Adrenal gland (tissue), 12 donors: Measurements from ENCODE around the gene CEP128. TPM values are rescaled to one million over a fixed set of nuclear protein-coding genes. Genes with fewer than 3 reads are reported as not detected.

Experiments used
- DNase-seq, 7 donors: peaks; one replicate each; pipeline ENCODE4 v3.0.0-alpha.2; 2019 to 2020
- H3K27ac ChIP-seq, 5 donors: fragments of 200-600 bp; sonication (generic) in 4 of 5; 1 replicate in 3 of 5; 2 replicates in 2 of 5; pipeline versions ENCODE4 v1.5.1 to v1.8.0; 2016 to 2020; ENCODE audit warnings: mild to moderate bottlenecking in 1 of 5
- H3K27me3 ChIP-seq: fragments of 200-600 bp; 2 replicates; pipeline ENCODE4 v1.8.0; 2021
- H3K36me3 ChIP-seq, 2 donors: fragments of 200-600 bp; replicated peaks in 1 of 2; 1 replicate in 1 of 2; 2 replicates in 1 of 2; pipeline versions ENCODE4 v1.5.1 to v1.8.0; 2018 to 2022
- H3K4me1 ChIP-seq, 2 donors: fragments of 200-600 bp; replicated peaks in 1 of 2; 1 replicate in 1 of 2; 2 replicates in 1 of 2; pipeline versions ENCODE4 v1.5.1 to v1.8.0; 2018 to 2021
- H3K4me3 ChIP-seq, 4 donors: fragments of 200-600 bp; sonication (generic) in 3 of 4; one replicate each; pipeline ENCODE4 v1.5.1; 2016 to 2018
- H3K9me3 ChIP-seq, 3 donors: fragments of 200-600 bp; sonication (generic) in 1 of 3; replicated peaks in 1 of 3; 1 replicate in 2 of 3; 2 replicates in 1 of 3; pipeline versions ENCODE4 v1.5.1 to v1.8.0; 2016 to 2021
- CTCF ChIP-seq, 6 experiments: fragments of 450-650 bp in 4 of 6; fragments of 200-600 bp in 2 of 6; sonication (generic) in 1 of 6; IDR thresholded peaks; 1 replicate in 5 of 6; 2 replicates in 1 of 6; pipeline versions ENCODE4 v1.5.1 to v1.8.0; 2016 to 2021; ENCODE audit warnings: antibody characterized with exemption in 6 of 6, mild to moderate bottlenecking in 2 of 6, moderate library complexity in 1 of 6
- POLR2A ChIP-seq, 2 donors: fragments of 450-650 bp; IDR thresholded peaks; one replicate each; pipeline ENCODE4 v1.6.1; 2017; ENCODE audit warnings: antibody characterized with exemption in 2 of 2, mild to moderate bottlenecking in 2 of 2, moderate library complexity in 1 of 2
- WGBS, 4 donors: extraction: QIAGEN DNeasy Blood & Tissue Kit in 2 of 4; methylation state at CpG; one replicate each; pipeline versions ENCODE4 v1.1.5 to v1.1.7; 2013 to 2017; 5-methylcytosine and 5-hydroxymethylcytosine counted together
- intact Hi-C, 2 donors: fragments of 100-400 bp; cut with DNase I; formaldehyde crosslinking; loops; one replicate each; pipeline versions ENCODE4 v1.14.1 to v1.15.0; 2022 to 2023
- polyA plus RNA-seq, 3 donors: library from polyadenylated mRNA; stranded (reverse); fragments of 200-250 nt in 2 of 3; fragments of 350-450 nt in 1 of 3; fragmentation: Illumina TruSeq in 1 of 3; extraction: RNeasy Lipid Tissue Mini Kit (QIAGEN cat#74804) in 1 of 3; gene quantifications; one replicate each; pipeline ENCODE4 v1.2.3, GENCODE V29; 2013 to 2014
- total RNA-seq, 9 donors: library from RNA; depleted of rRNA in 4 of 9; stranded (reverse); fragments of >200 nt in 4 of 9; fragments of 120-200 nt in 1 of 9; fragmentation: NEBNext Ultra II Directional in 1 of 9; extraction: Animal tissue kit (Norgen Biotek cat#: 25700) in 1 of 9; gene quantifications; one replicate each; pipeline versions ENCODE4 v1.1.0 to v1.2.4, GENCODE V29; 2013 to 2023
- donor health status: healthy with polysubstance abuse.
- donor health status: Bipolar disorder and iron deficiency.
- donor health status: DM: yes; HTN: yes; CAD: no.
- donor health status: DM: no; HTN: no; CAD: no.
- donor health status: DM: no; HTN: no; CAD: no.
- donor health status: DM: yes; HTN: yes; CAD: no.

The CEP128 gene
- total and polyA plus RNA-seq, 12 donors, result 1.1 to 5.2 (median 3.1) TPM

- no peak for DNase-seq
- H3K27me3 ChIP-seq, result no peaks in the 10 kb centered on the region
- no peaks in the 10 kb centered on the region for H3K36me3 ChIP-seq
- no peak for TF ChIP-seq POLR2A (IDR thresholded peaks at IDR 0.05)
- no peak for TF ChIP-seq CTCF (IDR thresholded peaks at IDR 0.05)
- no peaks in the 10 kb centered on the region for H3K4me1 ChIP-seq
- no peak overlapping the region for H3K27ac ChIP-seq
- H3K9me3 ChIP-seq, result no peaks in the 10 kb centered on the region
- H3K4me3 ChIP-seq, result no peak overlapping the region
- intact Hi-C loops, result no loop called here
- WGBS, 4 donors, result 81 to 100% (median 90%) methylated on average over 1 of the region's 1 CpG
Measured at GRCh38 chr14:80718940-80719339, 222.6 kb downstream of the CEP128 start.

DNA sequence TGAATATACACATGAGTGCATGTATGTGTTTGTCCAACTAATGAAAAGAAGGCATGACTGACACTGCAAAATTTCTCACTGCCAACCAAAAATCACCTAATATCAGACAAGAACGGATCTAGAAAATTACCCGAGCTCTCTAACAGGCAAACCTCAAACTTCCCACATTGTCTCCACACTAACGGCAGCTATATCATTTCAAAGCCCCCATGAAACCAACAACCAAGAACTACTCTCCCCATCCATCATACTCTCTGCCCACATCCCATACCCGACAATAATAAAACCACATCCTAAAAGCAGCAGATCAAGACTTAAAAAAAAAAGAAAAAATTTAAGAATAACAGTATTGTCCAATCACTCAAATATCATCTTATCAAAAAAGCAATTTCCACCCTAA lies 227.1 kb downstream of the CEP128 start:
- no peaks in the 10 kb centered on the region for H3K9me3 ChIP-seq
- H3K4me3 ChIP-seq, result no peak overlapping the region
- no peak for TF ChIP-seq CTCF (IDR thresholded peaks at IDR 0.05)
- TF ChIP-seq POLR2A (IDR thresholded peaks at IDR 0.05), result no peak
- no peak for DNase-seq
- no peaks in the 10 kb centered on the region for H3K4me1 ChIP-seq
- H3K27ac ChIP-seq, result no peak overlapping the region
- H3K36me3 ChIP-seq, result no peaks in the 10 kb centered on the region
- WGBS, 4 donors, result 77 to 83% (median 81%) methylated on average over 4 of the region's 4 CpGs
- intact Hi-C loops, result no loop called here
- H3K27me3 ChIP-seq, result no peaks in the 10 kb centered on the region

DNA sequence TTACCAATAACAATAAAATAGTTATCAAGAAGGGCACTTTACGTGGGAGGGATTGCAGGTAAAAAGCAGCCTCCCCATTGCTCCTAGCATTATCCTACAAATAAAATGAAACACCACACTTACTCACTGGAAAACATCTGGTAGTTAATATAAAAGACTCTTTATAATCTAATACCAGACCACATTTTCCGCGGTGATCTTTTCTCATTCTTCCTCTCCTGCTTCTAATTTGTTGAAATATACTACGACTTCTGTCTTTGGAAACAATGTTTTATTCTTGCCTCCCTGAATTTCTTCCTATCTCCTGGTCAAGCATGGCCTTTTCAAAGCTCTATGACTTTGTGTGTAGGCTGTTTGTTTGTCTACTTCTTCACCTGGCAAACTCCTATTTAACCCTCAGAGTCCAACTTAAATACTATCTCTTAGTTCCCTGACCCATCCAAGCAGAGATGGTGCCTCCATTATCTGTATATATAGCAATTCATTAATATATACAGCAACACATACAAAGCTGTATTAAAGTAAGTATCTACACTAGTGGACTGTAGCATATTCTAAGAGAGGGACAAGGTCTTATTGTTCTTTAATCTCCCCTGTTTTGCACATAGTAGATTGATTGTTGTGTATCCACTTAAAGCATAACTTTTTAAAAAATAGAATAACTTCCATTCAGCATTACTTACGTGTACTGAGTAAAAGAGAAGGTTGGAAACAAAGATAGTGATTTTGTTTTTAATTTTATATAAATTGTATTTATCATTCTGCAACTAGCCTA lies 228.3 kb downstream of the CEP128 start:
- no peaks in the 10 kb centered on the region for H3K4me1 ChIP-seq
- no peaks in the 10 kb centered on the region for H3K36me3 ChIP-seq
- 86 to 94% (median 91%) methylated on average over 5 of the region's 5 CpGs for WGBS, 4 donors
- TF ChIP-seq CTCF (IDR thresholded peaks at IDR 0.05) (no peak), POLR2A (IDR thresholded peaks at IDR 0.05) (no peak)
- no peak overlapping the region for H3K4me3 ChIP-seq
- no peak overlapping the region for H3K27ac ChIP-seq
- intact Hi-C loops, result no loop called here
- no peaks in the 10 kb centered on the region for H3K9me3 ChIP-seq
- H3K27me3 ChIP-seq, result no peaks in the 10 kb centered on the region
- no peak for DNase-seq

DNA sequence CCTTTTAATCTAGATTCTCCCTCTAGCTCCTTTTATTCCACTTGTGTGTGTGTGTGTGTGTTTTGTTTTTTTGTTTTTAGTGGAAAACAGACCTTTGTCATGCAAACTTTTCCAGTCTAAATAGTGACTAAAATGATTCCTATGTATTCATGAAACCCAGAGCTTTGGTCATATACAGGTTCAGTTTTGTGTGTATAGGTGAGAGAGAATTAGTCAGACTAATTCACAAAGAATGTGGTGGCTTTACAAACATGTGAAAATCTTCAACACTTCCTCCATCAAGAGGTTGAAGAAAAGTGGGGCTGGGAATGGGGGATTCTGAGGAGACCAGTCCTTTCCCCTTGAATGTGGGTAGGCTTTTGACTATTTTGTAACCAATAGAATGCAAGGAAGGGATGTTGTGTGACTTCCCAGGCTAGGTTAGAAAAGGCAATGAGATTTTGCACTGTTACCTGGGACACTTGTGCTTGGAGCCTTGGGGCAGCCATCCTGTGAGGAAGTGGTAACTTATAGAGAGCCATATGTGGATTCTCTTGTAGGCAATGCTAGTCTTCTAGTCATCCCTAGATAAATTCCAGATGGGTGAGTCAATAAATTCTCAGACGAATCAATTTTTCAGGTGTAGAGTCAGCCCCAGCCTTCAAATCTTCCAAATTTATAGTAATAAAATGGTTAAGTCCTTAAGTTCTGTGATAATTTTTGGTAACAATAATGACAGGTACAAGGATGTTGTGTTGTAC lies 236.1 kb downstream of the CEP128 start:
- WGBS, 4 donors, result 80 to 96% (median 95%) methylated on average over 1 of the region's 1 CpG
- DNase-seq, result no peak
- Histone ChIP-seq H3K4me3 (no peak overlapping the region), H3K36me3 (no peaks in the 10 kb centered on the region), H3K9me3 (no peaks in the 10 kb centered on the region), H3K4me1 (no peaks in the 10 kb centered on the region), H3K27ac (no peak overlapping the region), H3K27me3 (no peaks in the 10 kb centered on the region)
- intact Hi-C loops, result no loop called here
- TF ChIP-seq CTCF (IDR thresholded peaks at IDR 0.05), result no peak
- TF ChIP-seq POLR2A (IDR thresholded peaks at IDR 0.05), result no peak
